Limb (tissue), 2 donors: Measurements from ENCODE around the gene MDH2.
"Not testable (repeated sequence)": the region's sequence is repeated elsewhere in the genome, so short reads cannot be mapped to it uniquely, and the experiment has no call there.

ENCODE experiments used
- DNase-seq, 2 donors: peaks; one replicate each; pipeline ENCODE4 v3.0.0-alpha.2; 2016; ENCODE audit errors: extremely low spot score in 2 of 2

The MDH2 gene

DNA sequence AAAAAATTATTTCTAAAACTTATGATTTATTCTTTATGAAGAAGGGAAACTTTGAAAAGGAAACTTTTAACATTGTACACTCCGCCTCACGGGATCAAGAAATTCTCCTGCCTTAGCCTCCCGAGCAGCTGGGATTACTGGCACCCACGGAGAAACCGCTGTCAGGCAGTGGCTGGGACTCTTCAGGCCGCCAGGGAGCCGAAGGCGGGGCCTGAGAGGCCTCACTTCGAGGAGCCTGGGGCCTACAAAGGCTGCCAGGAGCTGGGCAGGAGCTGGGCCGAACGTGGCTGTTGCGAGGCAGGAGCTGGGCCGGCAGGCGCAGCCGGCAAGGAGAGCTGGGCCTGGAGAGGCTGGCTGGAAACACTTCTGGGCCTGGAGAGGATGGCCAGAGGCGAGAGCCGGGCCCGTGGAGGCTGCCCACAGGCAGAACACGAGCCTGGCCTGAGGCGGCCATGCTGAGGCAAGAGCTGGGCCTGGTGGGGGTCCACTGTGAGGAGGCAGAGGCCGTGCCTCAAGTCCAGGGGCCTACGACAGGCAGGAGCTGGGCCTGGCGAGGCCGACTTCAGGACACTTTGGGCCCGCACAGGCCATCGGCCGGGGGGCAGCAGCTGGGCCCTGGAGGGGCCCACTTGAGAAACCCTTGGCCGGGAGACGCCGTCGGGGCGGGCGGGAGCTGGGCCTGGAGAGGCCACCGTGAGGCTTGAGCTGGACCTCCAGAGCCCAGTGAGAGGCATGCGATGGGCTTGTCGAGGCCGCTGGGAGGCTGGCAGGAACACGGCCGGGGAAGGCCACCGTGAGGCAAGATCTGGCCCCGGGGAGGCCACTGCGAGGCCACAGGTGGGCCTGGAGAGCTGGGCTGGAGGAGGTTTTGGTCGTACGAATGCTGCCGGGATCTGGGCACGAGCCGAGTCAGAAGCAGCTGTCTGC is 23.7 kb downstream of the MDH2 start:
- no peak for DNase-seq

DNA sequence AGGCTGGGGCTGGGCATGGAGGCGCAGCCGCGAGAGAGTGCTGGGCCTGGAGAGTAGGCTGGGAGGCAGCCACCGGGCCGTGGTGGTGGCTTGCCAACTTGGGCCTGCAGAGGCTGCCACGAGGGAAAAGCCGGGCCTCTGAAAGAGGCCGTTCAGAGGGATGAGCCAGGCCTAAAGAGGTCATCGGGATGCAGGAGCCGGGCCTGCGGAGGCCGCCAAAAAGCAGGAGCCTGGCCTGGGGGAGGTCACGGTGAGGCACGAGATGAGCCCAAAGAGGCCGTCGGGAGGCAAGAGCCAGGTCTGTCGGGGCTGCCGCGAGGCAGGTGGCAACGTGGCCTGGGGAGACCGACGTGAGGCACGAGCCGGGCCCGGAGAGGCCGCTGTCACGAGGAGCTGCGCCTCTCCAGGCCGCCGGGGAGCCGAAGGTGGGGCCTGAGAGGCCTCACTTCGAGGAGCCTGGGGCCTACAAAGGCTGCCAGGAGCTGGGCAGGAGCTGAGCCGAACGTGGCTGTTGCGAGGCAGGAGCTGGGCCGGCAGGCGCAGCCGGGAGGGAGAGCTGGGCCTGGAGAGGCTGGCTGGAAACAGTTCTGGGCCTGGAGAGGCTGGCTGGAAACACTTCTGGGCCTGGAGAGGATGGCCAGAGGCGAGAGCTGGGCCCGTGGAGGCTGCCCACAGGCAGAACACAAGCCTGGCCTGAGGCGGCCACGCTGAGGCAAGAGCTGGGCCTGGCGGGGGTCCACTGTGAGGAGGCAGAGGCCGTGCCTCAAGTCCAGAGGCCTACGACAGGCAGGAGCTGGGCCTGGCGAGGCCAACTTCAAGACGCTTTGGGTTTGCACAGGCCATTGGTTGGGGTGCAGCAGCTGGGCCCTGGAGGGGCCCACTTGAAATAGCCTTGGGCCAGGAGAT is 24.6 kb downstream of the MDH2 start:
- no peak for DNase-seq

DNA sequence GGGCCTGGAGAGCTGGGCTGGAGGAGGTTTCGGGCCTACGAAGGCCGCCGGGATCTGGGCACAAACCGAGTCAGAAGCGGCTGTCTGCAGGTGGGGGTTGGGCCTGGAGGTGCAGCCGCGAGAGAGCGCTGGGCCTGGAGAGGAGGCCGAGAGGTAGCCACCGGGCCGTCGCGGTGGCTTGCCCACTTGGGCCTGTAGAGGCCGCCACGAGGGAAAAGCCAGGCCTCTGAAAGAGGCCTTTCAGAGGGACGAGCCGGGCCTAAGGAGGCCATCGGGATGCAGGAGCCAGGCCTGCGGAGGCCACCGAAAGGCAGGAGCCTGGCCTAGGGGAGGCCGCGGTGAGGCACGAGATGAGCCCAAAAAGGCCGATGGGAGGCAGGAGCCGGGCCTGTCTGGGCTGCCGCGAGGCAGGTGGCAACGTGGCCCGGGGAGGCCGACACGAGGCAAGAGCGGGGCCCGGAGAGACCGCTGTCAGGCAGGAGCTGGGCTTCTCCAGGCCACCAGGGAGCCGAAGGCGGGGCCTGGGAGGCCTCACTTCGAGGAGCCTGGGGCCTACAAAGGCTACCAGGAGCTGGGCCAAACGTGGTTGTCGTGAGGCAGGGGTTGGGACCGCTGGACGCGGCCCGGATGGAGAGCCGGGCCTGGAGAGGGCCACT is 25.6 kb downstream of the MDH2 start:
- DNase-seq = no peak

DNA sequence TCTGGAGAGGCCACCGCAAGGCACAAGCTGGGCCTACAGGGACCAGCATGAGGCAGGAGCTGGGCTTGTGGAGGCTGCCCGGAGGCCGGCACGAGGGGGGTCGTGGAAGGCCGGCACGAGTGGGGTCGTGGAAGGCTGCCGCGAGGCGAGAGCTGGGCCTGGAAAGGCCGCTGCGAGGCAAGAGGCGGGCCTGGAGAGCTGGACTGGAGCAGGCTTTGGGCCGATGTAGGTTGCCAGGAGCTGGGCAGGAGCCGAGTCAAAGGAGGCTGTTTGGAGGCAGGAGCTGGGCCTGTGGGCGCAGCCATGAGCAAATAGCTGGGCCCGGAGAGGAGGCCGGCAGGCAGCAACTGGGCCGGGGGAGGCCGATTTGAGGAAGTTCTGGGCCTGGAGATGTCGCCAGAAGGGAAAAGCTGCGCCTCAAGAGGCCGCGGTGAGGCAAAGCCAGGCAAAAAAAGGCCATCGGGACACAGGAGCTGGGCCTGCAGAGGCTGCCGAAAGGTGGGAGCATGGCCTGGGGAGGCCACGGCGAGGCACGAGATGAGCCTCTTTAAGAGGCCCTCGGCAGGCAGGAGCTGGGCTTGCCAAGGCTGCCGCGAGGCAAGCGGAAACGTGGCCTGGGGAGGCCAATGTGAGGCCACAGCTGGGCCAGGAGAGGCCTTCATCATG is 26.5 kb downstream of the MDH2 start:
- no peak for DNase-seq

DNA sequence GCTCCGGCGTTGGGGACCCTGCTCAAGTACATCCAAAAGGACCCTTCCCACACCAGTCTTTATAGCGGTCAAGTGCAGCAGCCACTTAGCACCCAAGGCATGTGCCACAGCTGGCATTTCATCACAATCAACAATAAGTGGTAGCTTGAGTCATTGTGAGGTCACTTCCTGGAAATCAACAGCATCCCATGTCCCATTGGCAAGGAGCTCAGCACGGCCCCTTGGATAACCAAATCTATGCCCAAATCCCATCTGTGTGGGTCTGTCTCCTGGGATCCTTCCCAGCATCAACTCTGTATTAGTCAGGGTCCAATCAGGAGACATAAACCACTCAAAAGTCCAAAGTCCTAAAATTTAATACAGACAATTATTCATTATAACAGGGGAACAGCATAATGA is 27.1 kb downstream of the MDH2 start:
- no peak for DNase-seq

DNA sequence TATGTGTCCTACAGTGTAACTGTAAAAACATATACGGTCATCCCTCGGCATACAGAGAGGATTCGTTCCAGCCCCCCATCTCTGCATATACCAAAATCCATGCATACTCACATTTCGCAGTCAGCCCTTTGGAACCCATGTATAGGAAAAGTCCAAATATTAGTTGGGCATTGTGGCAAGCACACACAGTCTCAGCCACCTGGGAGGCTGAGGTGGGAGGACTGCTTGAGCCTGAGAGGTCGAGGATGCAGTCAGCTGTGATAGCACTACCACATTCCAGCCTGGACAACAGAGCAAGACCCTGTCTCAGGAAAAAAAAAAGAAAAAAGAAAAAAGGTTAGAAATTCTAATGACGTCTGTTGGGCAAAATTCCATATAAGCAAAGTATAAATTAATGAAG is 29.1 kb downstream of the MDH2 start:
- no peak for DNase-seq

DNA sequence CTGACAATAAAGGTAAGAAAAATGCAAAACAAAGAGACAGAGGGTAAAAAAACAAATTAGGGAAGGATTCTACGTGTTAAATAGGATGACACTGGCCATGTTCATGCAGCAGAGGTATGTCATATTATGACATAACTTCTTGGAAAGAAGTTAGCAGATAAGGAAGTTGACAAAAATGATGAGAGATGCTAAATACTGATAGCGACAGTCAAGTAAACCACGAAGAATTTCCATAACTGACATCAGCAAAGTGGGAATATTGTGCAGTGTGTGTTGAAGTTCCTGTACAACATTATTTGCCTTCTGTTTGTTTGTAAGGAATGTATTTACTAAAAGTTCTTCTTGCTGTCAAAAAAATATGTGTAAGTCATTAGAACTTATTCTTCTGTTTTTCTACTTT is 29.5 kb downstream of the MDH2 start:
- no peak for DNase-seq

DNA sequence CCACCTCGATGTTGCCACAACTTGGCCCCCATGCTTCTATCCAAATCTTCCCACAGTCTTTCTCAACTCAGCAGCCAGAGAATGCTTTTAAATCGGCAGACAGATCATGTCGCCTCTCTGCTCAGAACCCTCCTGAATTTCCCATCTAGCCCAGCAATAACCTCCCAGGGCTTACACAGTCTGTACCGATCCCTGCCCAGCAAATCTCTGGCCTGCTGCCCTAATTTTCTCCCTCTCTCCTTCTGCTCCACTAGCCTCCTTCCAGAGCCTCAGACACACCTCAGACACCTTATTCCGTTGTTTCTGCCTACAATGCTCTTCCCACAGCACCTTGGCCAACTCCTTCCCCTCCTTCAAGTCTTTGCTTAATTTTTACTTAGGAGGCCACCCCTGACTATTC is 32.3 kb downstream of the MDH2 start:
- no peak for DNase-seq

DNA sequence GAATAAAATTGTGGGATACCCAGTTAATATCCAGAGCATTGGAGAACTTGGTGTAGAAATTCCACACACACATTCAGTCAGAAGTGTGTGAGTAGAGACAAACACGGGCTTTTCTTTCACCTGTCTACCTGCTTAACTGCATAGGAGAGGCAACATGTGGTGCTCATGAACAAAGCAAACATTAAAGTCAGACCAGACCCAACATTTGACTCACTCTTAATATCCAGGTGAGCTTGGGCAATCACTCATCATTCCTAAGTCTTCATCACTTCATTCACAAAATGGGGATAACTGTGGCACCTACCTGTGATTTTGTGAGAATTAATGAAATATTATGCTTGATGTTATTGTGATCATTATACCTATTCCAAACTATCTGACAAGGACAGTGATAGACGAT is 36.2 kb downstream of the MDH2 start:
- not testable (repeated sequence) for DNase-seq

DNA sequence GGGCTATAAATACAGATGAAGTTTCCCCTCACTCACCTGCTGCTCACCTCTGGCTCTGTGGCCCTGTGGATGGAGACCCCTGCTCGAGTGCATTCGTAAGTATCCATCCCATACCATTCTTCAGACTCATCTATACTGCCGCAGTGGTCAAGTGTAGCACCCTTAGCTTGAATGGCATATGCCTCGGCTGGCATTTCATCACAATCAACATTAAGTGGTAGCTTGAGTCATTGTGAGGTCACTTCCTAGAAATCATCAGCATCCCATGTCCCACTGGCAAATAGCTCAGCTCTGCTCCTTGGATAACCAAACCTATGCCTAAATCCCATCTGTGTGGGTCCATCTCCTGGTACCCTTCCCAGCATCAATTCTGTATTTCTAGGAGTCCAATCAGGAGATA is 38.2 kb downstream of the MDH2 start:
- no peak for DNase-seq

DNA sequence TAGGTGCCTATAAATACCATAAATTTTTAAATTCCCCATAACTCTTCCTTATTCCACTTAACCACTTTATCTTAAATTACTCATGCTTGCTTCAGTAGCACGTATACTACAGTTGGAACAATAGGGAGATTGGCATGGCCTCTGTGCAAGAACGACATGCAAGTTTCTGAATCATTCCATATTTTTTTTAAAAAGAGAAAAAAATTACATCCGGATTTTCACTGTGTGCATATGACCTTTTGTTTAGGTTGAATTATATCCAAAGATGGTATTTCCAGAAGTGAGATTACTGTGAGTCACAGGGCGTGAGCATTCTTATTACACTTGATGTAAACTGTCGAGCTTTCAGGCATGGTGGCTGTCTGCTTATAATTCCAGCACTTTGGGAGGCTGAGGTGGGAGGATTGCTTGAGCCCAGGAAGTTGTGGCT is 39.5 kb downstream of the MDH2 start:
- not testable (repeated sequence) for DNase-seq

DNA sequence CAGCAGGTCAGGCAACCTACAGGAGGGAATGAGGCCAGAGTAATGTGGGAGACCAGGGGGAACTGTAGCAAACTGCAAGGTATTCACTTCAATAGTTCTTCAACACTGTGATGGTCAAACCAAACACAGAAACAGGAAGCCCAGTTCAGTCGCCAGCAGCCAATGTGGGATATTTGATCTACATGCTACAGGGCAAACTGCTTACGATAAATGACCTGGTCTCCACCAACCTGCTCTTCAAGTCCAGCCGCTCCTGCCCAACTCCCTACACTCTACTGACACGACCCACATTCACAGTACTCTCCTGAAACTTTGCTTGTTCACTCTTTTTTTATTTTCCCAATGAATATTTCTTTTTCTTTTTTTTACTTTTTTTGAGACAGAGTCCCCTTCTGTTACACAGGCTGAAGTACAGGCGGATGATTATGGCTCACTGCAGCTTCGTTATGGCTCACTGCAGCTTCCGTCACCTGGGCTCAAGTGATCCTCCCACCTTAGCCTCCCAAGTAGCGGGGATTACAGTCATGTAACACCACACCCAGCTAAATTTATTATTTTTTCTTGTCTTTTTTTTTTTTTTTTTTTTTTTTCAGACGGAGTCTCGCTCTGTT is 42.1 kb downstream of the MDH2 start:
- DNase-seq = no peak

DNA sequence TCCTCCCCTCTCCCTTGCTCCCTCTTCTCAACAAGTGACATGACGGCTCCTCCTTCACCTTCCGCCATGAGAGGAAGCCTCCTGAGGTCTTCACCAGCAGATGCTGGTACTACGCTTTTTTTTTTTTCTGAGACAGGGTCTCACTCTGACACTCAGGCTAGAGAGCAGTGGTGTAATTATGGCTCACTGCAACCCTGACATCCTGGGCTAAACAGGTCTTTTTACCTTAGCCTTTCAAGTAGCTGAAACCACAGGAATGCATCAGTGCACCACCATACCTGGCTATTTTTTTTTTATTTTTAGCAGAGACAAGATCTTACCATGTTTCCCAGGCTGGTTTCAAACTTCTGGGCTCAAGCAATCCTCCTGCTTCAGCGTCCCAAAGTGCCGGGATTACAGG is 43.6 kb downstream of the MDH2 start:
- no peak for DNase-seq

DNA sequence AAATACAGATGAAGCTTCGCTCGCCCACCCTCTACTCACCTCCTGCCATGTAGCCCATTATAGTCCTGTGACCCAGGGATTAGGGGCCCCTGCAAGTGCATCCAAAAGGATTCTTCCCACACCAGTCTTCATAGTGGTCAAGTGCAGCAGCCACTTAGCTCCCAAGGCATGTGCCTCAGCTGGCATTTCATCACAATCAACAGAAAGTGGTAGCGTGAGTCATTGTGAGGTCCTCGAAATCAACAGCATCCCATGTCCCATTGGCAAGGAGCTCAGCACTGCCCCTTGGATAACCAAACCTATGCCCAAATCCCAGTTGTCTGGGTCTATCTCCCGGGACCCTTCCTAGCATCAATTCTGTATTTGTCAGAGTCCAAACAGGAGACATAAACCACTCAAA is 45.6 kb downstream of the MDH2 start:
- not testable (repeated sequence) for DNase-seq

DNA sequence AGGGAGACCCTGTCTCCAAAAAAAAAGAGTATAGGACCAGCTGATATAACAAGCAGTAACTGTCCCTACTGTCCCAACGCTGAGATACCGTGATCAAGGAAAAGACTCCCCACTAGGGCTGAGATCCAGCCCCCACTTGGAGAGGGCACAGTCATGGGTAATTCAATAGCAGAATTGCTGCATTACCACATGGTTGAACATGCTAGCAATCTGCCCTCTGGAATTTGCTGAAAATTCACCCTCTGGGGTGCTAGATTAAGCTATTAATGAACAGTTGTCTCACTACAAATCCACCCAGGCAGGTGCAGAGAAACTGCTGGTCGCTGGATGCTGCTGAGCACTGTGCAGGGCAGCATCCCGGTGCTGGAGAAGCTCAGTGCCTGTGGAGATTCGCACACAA is 46.4 kb downstream of the MDH2 start:
- not testable (repeated sequence) for DNase-seq

DNA sequence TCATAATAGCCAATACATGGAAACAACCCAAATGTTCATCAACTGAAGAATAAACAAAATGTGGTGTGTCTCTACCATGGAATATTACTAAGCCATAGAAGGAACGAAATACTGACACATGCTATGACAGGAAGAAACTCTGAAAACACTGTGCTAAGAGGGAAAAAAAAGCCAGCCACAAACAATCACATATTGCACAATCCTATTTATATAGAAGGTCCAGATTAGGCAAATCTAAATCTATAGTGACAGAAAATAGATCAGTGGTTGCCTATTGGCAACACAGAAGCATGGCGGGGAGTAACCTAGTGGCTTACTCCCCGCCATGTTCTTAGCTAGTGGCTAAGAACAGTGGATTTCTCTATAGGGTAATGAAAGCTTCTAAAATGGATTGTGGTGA is 48.0 kb downstream of the MDH2 start:
- DNase-seq = no peak

DNA sequence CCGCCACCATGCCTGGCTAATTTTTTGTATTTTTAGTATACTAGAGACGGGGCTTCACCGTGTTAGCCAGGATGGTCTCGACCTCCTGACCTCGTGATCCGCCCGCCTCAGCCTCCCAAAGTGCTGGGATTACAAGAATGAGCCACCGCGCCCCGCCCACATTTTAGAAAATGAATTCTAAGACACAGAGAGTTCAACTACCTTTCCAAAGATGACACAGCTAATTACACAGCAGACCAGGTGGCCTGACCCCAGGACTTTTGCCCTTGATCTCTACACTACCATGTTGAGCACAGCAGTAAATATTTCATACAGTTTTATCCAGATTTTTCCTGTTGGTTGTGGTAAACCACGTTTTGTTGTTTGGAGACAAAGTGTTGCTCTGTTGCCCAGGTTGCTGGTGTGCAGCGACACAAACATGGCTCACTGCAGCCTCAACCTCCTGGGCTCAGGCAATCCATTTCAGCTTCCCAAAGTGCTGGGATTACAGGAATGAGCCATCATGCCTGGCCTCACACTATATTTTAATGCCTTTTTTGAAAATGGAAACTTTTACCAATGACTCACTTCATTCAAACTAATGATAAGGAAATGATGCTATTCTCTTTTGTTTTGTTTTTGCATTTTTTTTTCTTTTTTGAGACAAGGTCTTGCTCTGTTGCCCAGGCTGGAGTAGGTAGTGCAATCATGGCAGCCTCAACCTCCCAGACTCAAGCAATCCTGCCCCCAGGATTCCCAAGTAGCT is 54.0 kb downstream of the MDH2 start:
- not testable (repeated sequence) for DNase-seq

DNA sequence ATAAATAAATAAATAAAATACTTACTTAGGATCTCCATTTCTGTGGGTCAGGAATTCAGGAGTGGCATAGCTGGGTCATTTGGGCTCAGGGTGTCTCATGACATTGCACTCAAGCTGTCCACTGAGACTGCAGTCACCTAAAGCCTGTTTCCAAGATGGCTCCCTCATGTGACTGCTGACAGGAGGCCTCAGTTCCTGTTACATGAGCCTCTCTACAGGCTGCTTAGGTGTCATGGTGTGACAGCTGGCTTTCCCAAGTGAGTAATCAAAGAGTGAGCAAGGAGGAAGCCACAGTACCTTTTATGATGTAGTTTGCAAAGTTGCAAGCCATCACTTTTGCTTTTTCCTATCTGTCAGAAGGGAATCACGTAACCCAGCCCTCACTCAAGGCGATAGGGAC is 55.9 kb downstream of the MDH2 start:
- DNase-seq = not testable (repeated sequence)

DNA sequence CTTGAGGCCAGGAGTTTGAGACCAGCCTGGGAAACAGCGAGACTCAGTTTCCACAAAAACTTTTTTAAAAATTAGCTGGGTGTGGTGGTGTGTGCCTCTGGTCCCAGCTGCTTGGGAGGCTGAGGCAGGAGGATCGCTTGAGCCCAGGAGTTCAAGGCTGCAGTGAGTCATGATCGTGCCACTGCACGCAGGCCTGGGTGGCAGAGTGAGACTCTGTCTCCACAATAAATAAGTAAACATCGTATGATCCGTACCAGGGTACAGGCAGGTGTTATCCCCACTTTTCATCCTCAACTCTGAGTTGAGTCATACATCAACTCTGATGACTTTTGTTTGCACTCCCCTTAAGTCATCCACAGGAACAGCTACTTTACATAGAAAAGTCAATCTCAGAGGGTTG is 58.2 kb downstream of the MDH2 start:
- not testable (repeated sequence) for DNase-seq

DNA sequence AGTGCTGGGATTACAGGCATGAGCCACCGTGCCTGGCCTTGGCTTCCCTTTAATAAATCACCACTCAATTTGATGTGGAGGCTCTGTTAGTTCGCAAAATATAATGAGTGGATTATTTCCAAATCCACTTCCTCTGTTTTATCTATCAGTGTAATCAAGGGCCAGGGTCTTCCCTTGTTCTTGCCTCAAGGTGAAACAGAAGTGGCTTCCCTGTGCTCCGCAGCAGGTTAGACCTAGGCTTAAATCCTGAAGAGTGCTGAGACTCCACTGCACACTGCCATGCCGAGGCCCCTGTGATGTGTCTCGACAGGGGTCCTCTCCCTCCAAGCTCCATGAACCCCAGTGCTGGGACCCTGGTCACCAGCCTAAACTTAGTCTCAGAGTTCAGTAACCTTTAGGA is 59.0 kb downstream of the MDH2 start:
- DNase-seq = no peak
